Loucy (cell line): ENCODE measurements around the gene DLGAP4.

Source experiments
- H2AFZ ChIP-seq: fragments of 200-600 bp; sonication (generic); 2 replicates; pipeline ENCODE4 v1.6.0; 2016; ENCODE audit warnings: antibody characterized with exemption, mild to moderate bottlenecking, low read length, moderate library complexity
- H3F3A ChIP-seq: fragments of 200-600 bp; 2 replicates; pipeline ENCODE4 v1.6.0; 2016; ENCODE audit warnings: antibody characterized with exemption, low read depth, mild to moderate bottlenecking
- H3K27me3 ChIP-seq: fragments of 200-600 bp; sonication (generic); 2 replicates; pipeline ENCODE4 v1.6.1; 2014; ENCODE audit warnings: low read length, mild to moderate bottlenecking; ENCODE audit not compliant: insufficient read depth, poor library complexity, severe bottlenecking
- H3K36me3 ChIP-seq: fragments of 200-600 bp; sonication (generic); 2 replicates; pipeline ENCODE4 v1.6.1; 2016; ENCODE audit warnings: low read length; ENCODE audit not compliant: insufficient read depth
- H3K4me1 ChIP-seq: fragments of 200-600 bp; sonication (generic); 2 replicates; pipeline ENCODE4 v1.5.1; 2014; ENCODE audit warnings: low read length, mild to moderate bottlenecking; ENCODE audit not compliant: insufficient read depth, poor library complexity, severe bottlenecking
- H3K4me2 ChIP-seq: fragments of 200-600 bp; sonication (generic); 2 replicates; pipeline ENCODE4 v1.6.0; 2014; ENCODE audit warnings: antibody characterized with exemption, low read length, low read depth, mild to moderate bottlenecking; ENCODE audit not compliant: poor library complexity, severe bottlenecking
- H3K4me3 ChIP-seq: fragments of 200-600 bp; sonication (generic); 2 replicates; pipeline ENCODE4 v1.5.1; 2014; ENCODE audit warnings: low read length, mild to moderate bottlenecking, mixed read lengths; ENCODE audit not compliant: poor library complexity, severe bottlenecking
- H3K79me2 ChIP-seq: fragments of 200-600 bp; sonication (generic); 2 replicates; pipeline ENCODE4 v1.6.1; 2014; ENCODE audit warnings: low read length; ENCODE audit not compliant: insufficient read depth
- H3K9ac ChIP-seq: fragments of 200-600 bp; sonication (generic); 2 replicates; pipeline ENCODE4 v1.6.0; 2014; ENCODE audit warnings: mild to moderate bottlenecking, low read depth, low read length, moderate library complexity; ENCODE audit not compliant: poor library complexity, severe bottlenecking
- H3K9me2 ChIP-seq: fragments of 200-600 bp; sonication (generic); replicated peaks from 2 replicates; pipeline ENCODE4 v1.6.1; 2016; ENCODE audit warnings: low read depth, low read length, mixed read lengths
- H3K9me3 ChIP-seq: fragments of 200-600 bp; sonication (generic); 2 replicates; pipeline ENCODE4 v1.6.1; 2014; ENCODE audit warnings: mild to moderate bottlenecking, antibody characterized with exemption, low read length, low read depth; ENCODE audit not compliant: insufficient read depth
- H4K20me1 ChIP-seq: fragments of 200-600 bp; sonication (generic); 2 replicates; pipeline ENCODE4 v1.6.0; 2014; ENCODE audit warnings: antibody characterized with exemption, low read length, mild to moderate bottlenecking; ENCODE audit not compliant: insufficient read depth, poor library complexity, severe bottlenecking
- CTCF ChIP-seq: fragments of 200-600 bp; sonication (generic); conservative IDR thresholded peaks from 2 replicates; pipeline ENCODE4 v1.5.1; 2014; ENCODE audit warnings: mild to moderate bottlenecking, antibody characterized with exemption, low read length
- EZH2phosphoT487 ChIP-seq: fragments of 200-600 bp; IDR thresholded peaks from 2 replicates; pipeline ENCODE4 v1.6.1; 2018; ENCODE audit warnings: antibody characterized with exemption, mild to moderate bottlenecking, moderate library complexity, borderline replicate concordance

The DLGAP4 gene

GRCh38 chr20:36432096-36432495 is 126.0 kb downstream of the DLGAP4 start:
- Histone ChIP-seq H3K36me3 (no peaks in the 10 kb centered on the region), H3K27me3 (no peaks in the 10 kb centered on the region), H3K4me3 (no peak overlapping the region), H2AFZ (no peak overlapping the region), H3K4me1 (no peaks in the 10 kb centered on the region), H3K9me3 (no peaks in the 10 kb centered on the region), H3F3A (no peaks in the 10 kb centered on the region), H3K9me2 (no peaks in the 10 kb centered on the region), H3K79me2 (no peaks in the 10 kb centered on the region), H3K9ac (no peak overlapping the region), H3K4me2 (no peak overlapping the region), H4K20me1 (no peaks in the 10 kb centered on the region)
- TF ChIP-seq EZH2phosphoT487 (no peak), CTCF (no peak)

GRCh38 chr20:36434383-36434782 is 128.2 kb downstream of the DLGAP4 start:
- H3K4me2 ChIP-seq = no peak overlapping the region
- H2AFZ ChIP-seq = no peak overlapping the region
- H3F3A ChIP-seq = no peaks in the 10 kb centered on the region
- no peaks in the 10 kb centered on the region for H4K20me1 ChIP-seq
- no peaks in the 10 kb centered on the region for H3K36me3 ChIP-seq
- H3K9me2 ChIP-seq = no peaks in the 10 kb centered on the region
- H3K9me3 ChIP-seq = no peaks in the 10 kb centered on the region
- no peaks in the 10 kb centered on the region for H3K27me3 ChIP-seq
- H3K4me3 ChIP-seq = no peak overlapping the region
- H3K79me2 ChIP-seq = no peaks in the 10 kb centered on the region
- no peak overlapping the region for H3K9ac ChIP-seq
- no peak for TF ChIP-seq EZH2phosphoT487
- no peak for TF ChIP-seq CTCF
- H3K4me1 ChIP-seq = no peaks in the 10 kb centered on the region

- TF ChIP-seq EZH2phosphoT487 (no peak), CTCF (no peak)
- Histone ChIP-seq H3K79me2 (no peaks in the 10 kb centered on the region), H3K4me2 (no peak overlapping the region), H3K9ac (no peak overlapping the region), H3K27me3 (no peaks in the 10 kb centered on the region), H4K20me1 (no peaks in the 10 kb centered on the region), H3K9me2 (no peaks in the 10 kb centered on the region), H2AFZ (no peak overlapping the region), H3K36me3 (no peaks in the 10 kb centered on the region), H3K4me1 (no peaks in the 10 kb centered on the region), H3F3A (no peaks in the 10 kb centered on the region), H3K4me3 (no peak overlapping the region), H3K9me3 (no peaks in the 10 kb centered on the region)
These were observed 129.0 kb downstream of the DLGAP4 start for GRCh38 chr20:36435124-36435523.
